GM12801 (cell line): ENCODE data around the gene MACO1.

Experiments used
- TF ChIP-seq, protein P1 (sequence below): IDR thresholded peaks from one replicate; pipeline ENCODE4 v1.5.1; 2011; ENCODE audit warnings: control low read depth; ENCODE audit not compliant: insufficient read length; ENCODE audit errors: extremely low read depth

The MACO1 gene

DNA sequence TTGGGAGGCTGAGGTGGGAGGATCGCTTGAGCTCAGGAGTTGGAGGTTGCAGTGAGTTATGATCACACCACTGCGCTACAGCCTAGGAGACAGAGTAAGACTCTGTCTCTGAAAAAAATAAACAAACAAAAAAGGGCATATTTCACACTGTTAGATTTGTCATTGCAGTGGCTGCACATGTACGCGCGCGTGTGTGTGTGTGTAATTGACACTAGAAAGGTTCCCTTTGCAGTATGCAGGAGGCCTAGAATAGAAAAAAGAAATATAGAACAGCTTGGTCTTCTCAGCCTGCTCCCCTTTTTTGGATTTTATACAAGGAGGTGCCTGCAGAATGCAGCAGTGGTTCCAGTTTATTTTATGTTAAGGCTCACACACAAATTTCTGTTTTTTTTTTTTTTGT lies 8.6 kb downstream of the MACO1 start:
- TF ChIP-seq, protein P1, sequence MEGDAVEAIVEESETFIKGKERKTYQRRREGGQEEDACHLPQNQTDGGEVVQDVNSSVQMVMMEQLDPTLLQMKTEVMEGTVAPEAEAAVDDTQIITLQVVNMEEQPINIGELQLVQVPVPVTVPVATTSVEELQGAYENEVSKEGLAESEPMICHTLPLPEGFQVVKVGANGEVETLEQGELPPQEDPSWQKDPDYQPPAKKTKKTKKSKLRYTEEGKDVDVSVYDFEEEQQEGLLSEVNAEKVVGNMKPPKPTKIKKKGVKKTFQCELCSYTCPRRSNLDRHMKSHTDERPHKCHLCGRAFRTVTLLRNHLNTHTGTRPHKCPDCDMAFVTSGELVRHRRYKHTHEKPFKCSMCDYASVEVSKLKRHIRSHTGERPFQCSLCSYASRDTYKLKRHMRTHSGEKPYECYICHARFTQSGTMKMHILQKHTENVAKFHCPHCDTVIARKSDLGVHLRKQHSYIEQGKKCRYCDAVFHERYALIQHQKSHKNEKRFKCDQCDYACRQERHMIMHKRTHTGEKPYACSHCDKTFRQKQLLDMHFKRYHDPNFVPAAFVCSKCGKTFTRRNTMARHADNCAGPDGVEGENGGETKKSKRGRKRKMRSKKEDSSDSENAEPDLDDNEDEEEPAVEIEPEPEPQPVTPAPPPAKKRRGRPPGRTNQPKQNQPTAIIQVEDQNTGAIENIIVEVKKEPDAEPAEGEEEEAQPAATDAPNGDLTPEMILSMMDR: no peak

DNA sequence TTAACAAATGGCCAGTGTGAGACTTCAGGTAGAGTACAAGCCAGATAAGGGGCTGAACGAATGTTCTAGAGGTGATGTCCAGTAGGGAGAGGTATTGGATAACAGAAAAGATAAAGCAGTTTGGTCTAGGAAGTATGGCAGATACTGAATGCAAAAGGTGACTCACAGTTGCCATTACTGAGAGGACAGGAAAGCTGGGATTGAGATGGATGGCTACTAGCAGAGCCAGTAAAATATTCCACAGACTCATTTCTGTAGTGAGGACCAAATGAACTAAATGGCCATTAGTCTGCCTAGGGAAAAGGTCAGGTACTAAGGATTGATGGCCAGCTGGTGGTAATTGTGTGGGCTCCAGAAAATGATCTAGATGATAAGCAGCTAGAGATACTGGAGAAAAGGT lies 11.5 kb downstream of the MACO1 start:
- TF ChIP-seq, protein P1: no peak

DNA sequence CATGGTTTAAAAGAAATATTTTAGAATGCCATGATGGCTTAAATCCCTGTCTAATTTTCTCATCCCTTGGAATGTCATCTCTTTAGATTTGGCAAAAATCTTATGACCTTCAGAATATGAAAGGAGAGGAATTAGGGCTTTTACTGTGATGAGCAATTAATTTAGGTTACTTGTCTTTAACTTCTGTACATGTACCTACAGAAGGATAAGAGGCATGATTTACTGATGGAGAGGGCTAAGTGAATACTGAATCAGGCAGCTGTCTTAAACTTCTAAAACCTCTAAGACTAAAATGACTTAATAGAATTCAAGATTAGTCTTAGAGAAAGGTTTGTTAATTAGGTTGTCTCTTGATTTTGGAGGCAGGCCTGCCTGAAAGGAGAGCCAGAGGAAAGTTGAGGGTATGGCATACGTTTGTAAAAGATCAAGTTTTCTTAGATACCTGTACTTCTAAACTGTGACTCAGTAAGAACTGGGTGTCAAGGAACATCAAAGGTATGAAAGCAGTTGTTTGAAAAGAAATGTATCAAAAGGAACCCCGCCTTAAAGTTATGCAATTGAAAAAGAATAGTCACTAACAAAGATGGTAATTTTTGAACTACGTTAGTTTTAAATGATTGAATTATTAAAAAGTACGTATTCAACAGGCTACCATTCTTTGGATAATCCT lies 12.5 kb downstream of the MACO1 start:
- TF ChIP-seq, protein P1: no peak

DNA sequence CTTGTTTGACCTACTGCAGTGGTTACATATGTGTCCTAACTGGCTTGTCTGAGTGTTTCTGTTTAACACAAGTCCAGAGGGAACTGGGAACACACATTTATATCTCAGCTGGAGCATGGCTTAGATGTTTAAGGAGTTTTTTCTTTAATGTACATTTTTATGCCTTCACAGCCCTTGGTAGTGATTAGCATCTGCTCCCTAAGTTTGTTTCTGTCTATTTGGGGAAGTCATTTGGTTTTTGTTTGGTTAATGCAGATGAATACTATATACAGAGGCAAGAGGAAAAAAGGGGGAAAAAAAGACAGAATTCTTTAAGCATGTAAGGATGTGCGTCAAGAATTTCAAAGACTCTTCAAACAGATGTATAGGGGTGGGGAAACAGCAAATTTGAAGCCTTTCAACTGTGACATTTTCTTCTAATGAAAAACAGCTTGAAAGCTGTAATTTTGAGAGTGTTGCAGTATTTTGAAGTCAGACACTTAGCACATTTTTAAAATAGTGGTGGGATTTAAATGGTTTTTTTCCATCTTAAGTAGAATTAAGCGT lies 15.4 kb downstream of the MACO1 start:
- TF ChIP-seq, protein P1: no peak

DNA sequence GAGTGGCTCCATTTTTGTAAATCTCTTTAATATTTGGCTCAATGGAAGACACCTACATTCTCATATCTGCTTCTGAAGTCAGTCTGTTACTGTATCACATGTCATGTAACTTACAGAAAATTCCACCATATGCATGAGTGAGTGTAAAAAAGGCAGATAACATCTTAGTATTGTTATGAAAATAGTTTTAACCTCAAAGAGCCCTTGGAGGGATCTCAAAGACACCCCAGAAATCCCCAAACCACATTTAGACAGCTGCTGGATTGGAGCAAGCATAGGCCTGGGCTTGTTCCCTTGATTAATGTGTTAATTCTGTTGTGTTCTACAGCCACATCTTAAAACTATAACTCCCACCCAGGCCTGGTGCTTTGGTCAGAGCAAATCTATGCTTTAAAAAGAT lies 16.9 kb downstream of the MACO1 start:
- TF ChIP-seq, protein P1: no peak

DNA sequence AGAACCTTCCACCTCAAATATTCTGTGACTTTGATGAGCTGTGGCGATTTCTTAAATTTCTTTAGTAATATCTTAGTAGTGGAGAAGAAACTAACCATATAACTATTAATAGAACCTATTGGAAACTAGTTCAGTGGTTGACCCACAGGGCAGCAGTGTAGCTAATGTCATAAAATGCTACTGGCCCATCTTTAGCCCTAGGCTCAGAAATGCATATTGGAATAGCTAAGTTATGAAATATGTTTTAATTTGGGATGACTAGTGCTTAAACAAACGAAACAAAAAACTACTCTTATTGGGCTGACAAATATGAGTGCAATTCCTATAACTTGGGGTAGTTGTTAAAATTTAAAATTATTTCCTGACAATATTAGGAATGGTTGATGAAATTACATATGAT lies 20.2 kb downstream of the MACO1 start:
- TF ChIP-seq, protein P1: no peak

DNA sequence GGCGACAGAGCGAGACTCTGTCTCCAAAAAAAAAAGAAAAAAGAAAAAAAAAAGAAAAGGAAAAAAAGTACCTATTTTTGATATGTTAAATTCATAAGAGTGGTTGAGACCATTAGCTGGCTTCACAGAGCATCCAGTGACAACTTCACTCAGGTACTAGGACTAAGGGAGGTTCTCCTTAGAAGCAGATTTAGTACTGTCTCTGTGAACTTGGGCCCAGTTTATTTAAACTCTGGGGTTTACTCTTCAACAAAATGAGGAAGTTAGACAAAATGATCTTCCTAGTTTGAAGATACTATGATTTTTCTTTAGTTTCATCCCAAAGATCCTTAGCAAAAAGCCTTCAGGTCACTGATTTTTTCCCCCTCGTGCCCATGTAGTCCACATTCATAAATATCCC lies 21.2 kb downstream of the MACO1 start:
- TF ChIP-seq, protein P1: no peak

DNA sequence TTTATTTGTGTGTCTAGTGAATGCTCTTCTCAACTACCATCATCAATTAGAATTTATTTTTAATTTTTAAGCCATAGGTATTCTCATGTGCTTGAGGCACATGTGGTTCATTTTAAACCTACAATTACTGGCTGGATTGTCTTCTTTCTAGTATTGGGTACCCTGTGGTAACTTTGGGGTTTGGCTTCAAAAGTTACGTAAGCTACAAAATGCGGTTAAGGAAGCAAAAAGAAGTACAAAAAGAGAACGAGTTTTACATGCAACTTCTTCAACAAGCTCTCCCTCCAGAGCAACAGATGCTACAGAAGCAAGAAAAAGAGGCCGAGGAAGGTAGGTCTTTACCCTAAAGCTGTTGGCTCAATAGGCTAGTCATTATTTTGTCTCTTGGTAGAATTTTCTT lies 25.8 kb downstream of the MACO1 start:
- TF ChIP-seq, protein P1: no peak
